HL-60 (cell line): ENCODE results near the gene ABCA2.

Experiments used
- CTCF ChIP-seq: IDR thresholded peaks from one replicate; pipeline ENCODE4 v1.5.1; 2011; ENCODE audit warnings: low read length, control low read depth, inconsistent platforms; ENCODE audit not compliant: insufficient read depth
- GABPA ChIP-seq: IDR thresholded peaks from 2 replicates; pipeline ENCODE4 v1.6.1; 2012; ENCODE audit warnings: low read depth
- POLR2AphosphoS5 ChIP-seq: IDR thresholded peaks from 2 replicates; pipeline ENCODE4 v1.6.1; 2012; ENCODE audit warnings: low read depth

GRCh38 chr9:137052998-137053943, 25.2 kb upstream of the ABCA2 start:
- TF ChIP-seq CTCF (no peak), POLR2AphosphoS5 (no peak), GABPA (no peak)
